Dermis microvascular lymphatic vessel endothelial cell (primary cell): ENCODE measurements around the gene TFR2. TPM values are rescaled to one million over a fixed set of nuclear protein-coding genes. Genes with fewer than 3 reads are reported as not detected.

ENCODE experiments used
- DNase-seq, 2 donors: peaks; one replicate each; pipeline versions ENCODE4 v3.0.0 to v3.0.0-alpha.2; 2010; ENCODE audit warnings: low read depth in 2 of 2
- total RNA-seq: library from RNA; depleted of rRNA; stranded (reverse); fragments of >200 nt; gene quantifications from 2 replicates; pipeline ENCODE4 v1.2.1, GENCODE V29; 2014

TFR2 gene
- total RNA-seq, 1 donor from 2014 or later = 0.26 TPM

- no peak for DNase-seq
Measured at GRCh38 chr7:100573691-100574361, 67.5 kb downstream of the TFR2 start, which contains the start of gene SAP25. Gene SAP25 (minus strand): TSS chr7:100573900. CDS start chr7:100573742, 158 bp downstream.

GRCh38 chr7:100572949-100573675, 68.2 kb downstream of the TFR2 start:
- DNase-seq = no peak

- no peak for DNase-seq
Measured at GRCh38 chr7:100572281-100572948, 68.9 kb downstream of the TFR2 start.

GRCh38 chr7:100571829-100572116, 69.6 kb downstream of the TFR2 start:
- no peak for DNase-seq

GRCh38 chr7:100570954-100571828, 70.2 kb downstream of the TFR2 start:
- DNase-seq = no peak

Other genes with a start within 250 kb of the TFR2 start
- 0.76 and 0.77 TPM in 2 replicates for gene ZCWPW1, start 212.8 kb downstream of the TFR2 start, total RNA-seq
- 32.2 and 49.6 TPM in 2 replicates for gene MEPCE, start 211.7 kb downstream of the TFR2 start, total RNA-seq
- 10.1 and 11.6 TPM in 2 replicates for gene PPP1R35, start 205.1 kb downstream of the TFR2 start, total RNA-seq
- 0.39 and 0.76 TPM in 2 replicates for gene SPACDR, start 177.3 kb downstream of the TFR2 start, total RNA-seq
- 18.5 and 37.6 TPM in 2 replicates for gene TSC22D4, start 162.3 kb downstream of the TFR2 start, total RNA-seq
- 2.1 and 3.9 TPM in 2 replicates for gene NYAP1, start 157.6 kb downstream of the TFR2 start, total RNA-seq
- 28.5 and 51.7 TPM in 2 replicates for gene AGFG2, start 102.3 kb downstream of the TFR2 start, total RNA-seq
- 0.13 TPM in 1 of 2 replicates, not detected in the other for gene SAP25, start 67.7 kb downstream of the TFR2 start, total RNA-seq
- gene LRCH4, start 55.4 kb downstream of the TFR2 start, total RNA-seq = 5.1 and 6.1 TPM in 2 replicates
- gene FBXO24, start 55.2 kb downstream of the TFR2 start, total RNA-seq = 0.13 and 0.25 TPM in 2 replicates
- gene PCOLCE, start 39.2 kb downstream of the TFR2 start, total RNA-seq = 0.13 and 0.51 TPM in 2 replicates
- gene MOSPD3, start 29.0 kb downstream of the TFR2 start, total RNA-seq = 6.7 and 6.8 TPM in 2 replicates
- gene ACTL6B, start 14.9 kb upstream of the TFR2 start, total RNA-seq = not detected in 2 replicates
- 61.2 and 97.4 TPM in 2 replicates for gene GNB2, start 32.2 kb upstream of the TFR2 start, total RNA-seq
- gene GIGYF1, start 52.7 kb upstream of the TFR2 start, total RNA-seq = 9.0 and 15.2 TPM in 2 replicates
- gene POP7, start 64.6 kb upstream of the TFR2 start, total RNA-seq = 32.2 and 36.6 TPM in 2 replicates
- gene EPO, start 78.9 kb upstream of the TFR2 start, total RNA-seq = not detected in 2 replicates
- gene ZAN, start 92.0 kb upstream of the TFR2 start, total RNA-seq = not detected in 2 replicates
- 272 and 378 TPM in 2 replicates for gene EPHB4, start 186.0 kb upstream of the TFR2 start, total RNA-seq
- gene SLC12A9, start 211.2 kb upstream of the TFR2 start, total RNA-seq = 28.9 and 38.9 TPM in 2 replicates
- 43.5 and 46.4 TPM in 2 replicates for gene TRIP6, start 225.8 kb upstream of the TFR2 start, total RNA-seq
- 29.2 and 30.0 TPM in 2 replicates for gene SRRT, start 233.6 kb upstream of the TFR2 start, total RNA-seq
- gene UFSP1, start 248.2 kb upstream of the TFR2 start, total RNA-seq = 1.3 and 2.0 TPM in 2 replicates